ENCODE results near the gene RAI2. TPM values are rescaled to one million over a fixed set of nuclear protein-coding genes. Genes with fewer than 3 reads are reported as not detected.
A peak's percentile ranks its signal among the peaks of the same experiment; 100 is the strongest.

The RAI2 gene
- total and polyA plus RNA-seq, 5 donors: 32.8 to 44.2 (median 40.1) TPM

- H3K9me3 ChIP-seq (ENCODE audit: control insufficient read depth, low read length): no peaks in the 10 kb centered on the region
- ATAC-seq: no peak
- H3K4me3 ChIP-seq (ENCODE audit: low read length): no peak overlapping the region
- no peaks in the 10 kb centered on the region for H3K27me3 ChIP-seq (ENCODE audit: control insufficient read depth, insufficient read depth)
- no peak for DNase-seq
- peaks cover 14% of the 10 kb centered on the region for H3K4me1 ChIP-seq (ENCODE audit: control insufficient read depth, insufficient read depth, low read length)
- 93% methylated on average over 1 of the region's 1 CpG for WGBS
- intact Hi-C loops (cut with DNase I): no loop called here
- H3K27ac ChIP-seq (ENCODE audit: low read length): no peak overlapping the region
Observed at GRCh38 chrX:17829566-17829965, 31.5 kb downstream of the RAI2 start.

GRCh38 chrX:17828171-17828570 is 32.9 kb downstream of the RAI2 start:
- no peaks in the 10 kb centered on the region for H3K9me3 ChIP-seq (ENCODE audit: control insufficient read depth, low read length)
- H3K4me1 ChIP-seq (ENCODE audit: control insufficient read depth, insufficient read depth, low read length): peaks cover 14% of the 10 kb centered on the region
- intact Hi-C loops (cut with DNase I): no loop called here
- H3K27ac ChIP-seq (ENCODE audit: low read length): no peak overlapping the region
- H3K4me3 ChIP-seq (ENCODE audit: low read length): no peak overlapping the region
- H3K27me3 ChIP-seq (ENCODE audit: control insufficient read depth, insufficient read depth): no peaks in the 10 kb centered on the region
- ATAC-seq (no peak), DNase-seq (no peak)
- 95% methylated on average over 3 of the region's 3 CpGs for WGBS

DNA sequence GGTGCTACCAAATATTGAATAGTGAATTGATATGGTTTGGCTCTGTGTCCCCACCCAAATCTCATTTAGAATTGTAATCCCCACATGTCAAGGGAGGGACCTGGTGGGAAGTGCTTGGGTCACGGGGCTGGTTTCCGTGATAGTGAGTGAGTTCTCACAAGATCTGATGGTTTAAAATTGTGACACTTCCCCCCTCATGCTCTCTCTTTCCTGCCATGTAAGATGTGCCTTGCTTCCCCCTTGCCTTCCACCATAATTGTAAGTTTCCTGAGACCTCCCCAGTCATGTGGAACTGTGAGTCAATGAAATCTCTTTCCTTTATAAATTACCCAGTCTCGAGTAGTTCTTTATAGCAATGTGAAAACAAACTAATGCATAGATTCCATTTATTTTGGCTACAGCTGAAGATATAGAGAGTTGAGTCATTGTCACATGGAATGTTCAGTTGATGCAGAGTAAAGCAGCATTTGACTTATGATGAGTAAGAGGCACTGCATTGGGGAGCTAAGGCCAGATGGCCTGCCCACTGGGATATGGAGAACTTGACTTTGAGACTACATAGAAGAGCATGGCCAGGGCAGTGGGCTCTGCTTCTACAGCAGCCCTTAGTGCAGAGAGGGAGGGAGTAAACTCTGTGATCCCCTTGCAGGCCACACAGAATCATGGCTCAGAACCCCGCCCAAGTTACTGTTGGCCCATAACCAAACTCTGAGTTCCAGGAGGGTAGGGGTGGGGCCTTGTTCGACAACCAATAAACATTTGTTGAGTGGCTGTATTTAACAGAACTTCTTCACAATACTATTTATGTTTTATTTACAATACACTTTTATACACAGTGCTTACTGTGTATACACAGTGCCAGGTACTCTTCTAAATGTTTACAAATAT is 34.2 kb downstream of the RAI2 start:
- 89% methylated on average over 5 of the region's 5 CpGs for WGBS
- Histone ChIP-seq H3K4me3 (ENCODE audit: low read length) (no peak overlapping the region), H3K9me3 (ENCODE audit: control insufficient read depth, low read length) (no peaks in the 10 kb centered on the region), H3K27ac (ENCODE audit: low read length) (no peak overlapping the region), H3K27me3 (ENCODE audit: control insufficient read depth, insufficient read depth) (no peaks in the 10 kb centered on the region), H3K4me1 (ENCODE audit: control insufficient read depth, insufficient read depth, low read length) (peaks cover 11% of the 10 kb centered on the region)
- ATAC-seq (no peak), DNase-seq (no peak)
- intact Hi-C loops (cut with DNase I): no loop called here

GRCh38 chrX:17824980-17825379 is 36.1 kb downstream of the RAI2 start:
- Histone ChIP-seq H3K27ac (ENCODE audit: low read length) (no peak overlapping the region), H3K4me1 (ENCODE audit: control insufficient read depth, insufficient read depth, low read length) (peaks cover 5% of the 10 kb centered on the region), H3K4me3 (ENCODE audit: low read length) (no peak overlapping the region), H3K9me3 (ENCODE audit: control insufficient read depth, low read length) (no peaks in the 10 kb centered on the region), H3K27me3 (ENCODE audit: control insufficient read depth, insufficient read depth) (no peaks in the 10 kb centered on the region)
- intact Hi-C loops (cut with DNase I): no loop called here
- WGBS: 52% methylated on average over 4 of the region's 4 CpGs
- no peak for DNase-seq
- no peak for ATAC-seq

DNA sequence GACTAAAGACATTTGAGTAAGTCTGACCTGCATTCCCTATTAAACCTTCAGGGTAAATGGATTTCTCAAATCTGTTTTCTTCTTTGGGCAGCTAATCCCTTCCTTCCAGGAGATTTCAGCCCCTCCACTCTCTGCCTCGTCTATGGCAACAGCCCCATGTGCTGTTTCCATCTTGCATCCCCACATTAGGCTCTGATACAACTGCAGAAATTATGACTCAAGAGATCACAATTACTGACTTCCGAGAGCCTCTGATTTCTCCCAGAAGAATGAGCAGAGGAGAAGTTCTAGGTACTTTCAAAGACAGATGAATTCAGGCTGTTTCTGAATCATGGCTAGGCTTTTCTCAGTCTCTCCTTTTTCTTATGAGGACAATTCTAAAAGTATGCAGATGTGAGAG is 38.7 kb downstream of the RAI2 start:
- no peak overlapping the region for H3K4me3 ChIP-seq (ENCODE audit: low read length)
- DNase-seq (no peak), ATAC-seq (no peak)
- H3K4me1 ChIP-seq (ENCODE audit: control insufficient read depth, insufficient read depth, low read length): peaks cover 2% of the 10 kb centered on the region
- intact Hi-C loops (cut with DNase I): no loop called here
- H3K9me3 ChIP-seq (ENCODE audit: control insufficient read depth, low read length): no peaks in the 10 kb centered on the region
- no peak overlapping the region for H3K27ac ChIP-seq (ENCODE audit: low read length)
- H3K27me3 ChIP-seq (ENCODE audit: control insufficient read depth, insufficient read depth): no peaks in the 10 kb centered on the region
- 63% methylated on average over 2 of the region's 2 CpGs for WGBS

DNA sequence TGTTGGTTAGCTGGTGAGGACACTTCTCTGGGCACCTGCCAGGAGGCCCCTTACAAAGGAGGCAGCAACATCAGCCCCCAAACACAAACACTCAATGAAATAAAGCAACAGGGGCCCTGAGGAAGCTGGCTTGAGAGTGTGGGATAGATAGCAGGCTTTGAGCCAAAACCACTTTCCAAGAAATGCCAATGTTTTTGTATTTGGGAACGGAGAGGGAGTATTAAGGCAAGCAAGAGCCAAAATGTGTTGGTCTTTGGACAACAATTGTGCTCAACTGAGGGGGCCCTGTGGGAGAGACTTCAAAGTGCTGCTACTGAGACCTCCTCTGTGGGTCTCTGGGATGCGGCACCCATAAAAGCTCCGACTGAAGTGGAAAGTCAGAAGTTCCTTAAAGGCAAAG is 41.0 kb downstream of the RAI2 start:
- Histone ChIP-seq H3K27ac (ENCODE audit: low read length) (no peak overlapping the region), H3K27me3 (ENCODE audit: control insufficient read depth, insufficient read depth) (no peaks in the 10 kb centered on the region), H3K9me3 (ENCODE audit: control insufficient read depth, low read length) (no peaks in the 10 kb centered on the region), H3K4me1 (ENCODE audit: control insufficient read depth, insufficient read depth, low read length) (peaks cover 4% of the 10 kb centered on the region), H3K4me3 (ENCODE audit: low read length) (no peak overlapping the region)
- ATAC-seq: no peak
- 28% methylated on average over 3 of the region's 3 CpGs for WGBS
- DNase-seq: no peak
- intact Hi-C loops (cut with DNase I): no loop called here

DNA sequence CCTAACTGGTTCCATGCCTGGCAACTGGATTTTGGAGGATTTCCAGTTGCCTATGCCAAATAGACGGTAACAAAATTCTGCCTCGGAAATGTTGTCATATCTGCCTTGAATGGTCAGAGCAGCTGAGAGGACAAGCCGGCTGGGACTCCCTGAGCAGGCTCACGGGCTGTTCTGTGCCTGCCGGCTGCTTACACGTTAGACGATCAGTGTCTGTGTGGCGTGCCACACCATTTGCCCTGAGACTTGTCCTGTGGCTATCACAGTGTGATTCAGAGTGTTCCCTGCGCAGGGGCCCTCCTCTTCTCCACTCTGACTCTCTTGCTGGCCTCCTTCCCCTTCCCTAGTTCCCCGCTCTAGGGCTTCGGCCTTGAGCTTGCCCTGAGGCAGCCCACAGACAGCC is 42.4 kb downstream of the RAI2 start:
- intact Hi-C loops (cut with DNase I): no loop called here
- H3K4me1 ChIP-seq (ENCODE audit: control insufficient read depth, insufficient read depth, low read length): peaks cover 3% of the 10 kb centered on the region
- no peaks in the 10 kb centered on the region for H3K9me3 ChIP-seq (ENCODE audit: control insufficient read depth, low read length)
- no peak overlapping the region for H3K27ac ChIP-seq (ENCODE audit: low read length)
- WGBS: 84% methylated on average over 11 of the region's 11 CpGs
- ATAC-seq (no peak), DNase-seq (no peak)
- H3K4me3 ChIP-seq (ENCODE audit: low read length): no peak overlapping the region
- H3K27me3 ChIP-seq (ENCODE audit: control insufficient read depth, insufficient read depth): no peaks in the 10 kb centered on the region

DNA sequence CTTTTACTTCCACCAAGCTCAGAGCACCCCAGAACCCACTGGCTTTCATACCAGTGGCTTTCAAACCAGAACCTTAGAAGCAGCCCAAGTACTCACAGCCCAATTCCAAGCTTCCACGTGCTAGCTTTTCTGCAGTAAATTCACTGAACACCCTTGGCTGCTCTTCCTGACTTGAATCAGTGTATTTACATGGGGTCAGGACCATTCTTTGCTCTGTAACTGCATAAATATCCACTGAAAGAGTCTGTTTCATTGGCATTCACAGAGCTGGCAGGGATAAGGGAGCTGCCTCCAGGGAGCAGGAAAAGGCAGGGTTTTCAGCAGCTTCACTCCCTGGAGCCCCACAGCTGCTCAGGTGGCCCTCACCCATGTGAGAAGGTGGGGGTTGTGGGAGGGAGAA is 43.8 kb downstream of the RAI2 start:
- Histone ChIP-seq H3K4me3 (ENCODE audit: low read length) (no peak overlapping the region), H3K27ac (ENCODE audit: low read length) (no peak overlapping the region), H3K4me1 (ENCODE audit: control insufficient read depth, insufficient read depth, low read length) (peaks cover 5% of the 10 kb centered on the region), H3K9me3 (ENCODE audit: control insufficient read depth, low read length) (no peaks in the 10 kb centered on the region), H3K27me3 (ENCODE audit: control insufficient read depth, insufficient read depth) (no peaks in the 10 kb centered on the region)
- DNase-seq: no peak
- intact Hi-C loops (cut with DNase I): no loop called here
- no peak for ATAC-seq
- WGBS: 57% methylated on average over 1 of the region's 1 CpG

DNA sequence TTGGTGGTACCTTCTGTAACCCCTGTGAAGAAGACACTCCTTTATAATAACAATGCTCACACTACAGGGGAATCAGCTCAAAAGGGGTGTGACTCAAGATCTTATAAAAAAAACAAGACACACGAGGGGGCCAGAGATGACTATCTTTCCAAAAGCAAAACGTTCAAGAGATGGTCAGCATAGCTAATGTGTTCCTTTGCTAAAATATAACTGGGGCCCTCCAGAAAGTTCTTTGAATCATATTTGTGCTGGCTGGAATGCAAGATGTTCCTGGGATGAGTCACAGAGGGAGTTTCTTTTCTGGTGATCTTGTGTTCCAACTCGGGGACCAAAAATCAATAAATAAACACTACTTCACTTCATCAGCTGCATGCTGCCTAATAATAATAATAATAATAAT is 46.5 kb downstream of the RAI2 start:
- intact Hi-C loops (cut with DNase I): no loop called here
- no peak for DNase-seq
- no peak overlapping the region for H3K4me3 ChIP-seq (ENCODE audit: low read length)
- ATAC-seq: no peak
- H3K9me3 ChIP-seq (ENCODE audit: control insufficient read depth, low read length): no peaks in the 10 kb centered on the region
- peaks cover 5% of the 10 kb centered on the region for H3K4me1 ChIP-seq (ENCODE audit: control insufficient read depth, insufficient read depth, low read length)
- no peak overlapping the region for H3K27ac ChIP-seq (ENCODE audit: low read length)
- no peaks in the 10 kb centered on the region for H3K27me3 ChIP-seq (ENCODE audit: control insufficient read depth, insufficient read depth)
- 18% methylated on average over 3 of the region's 3 CpGs for WGBS

- Histone ChIP-seq H3K4me1 (ENCODE audit: control insufficient read depth, insufficient read depth, low read length) (peaks cover 5% of the 10 kb centered on the region), H3K27me3 (ENCODE audit: control insufficient read depth, insufficient read depth) (no peaks in the 10 kb centered on the region), H3K4me3 (ENCODE audit: low read length) (no peak overlapping the region), H3K27ac (ENCODE audit: low read length) (no peak overlapping the region), H3K9me3 (ENCODE audit: control insufficient read depth, low read length) (no peaks in the 10 kb centered on the region)
- ATAC-seq (no peak), DNase-seq (no peak)
- 67% methylated on average over 3 of the region's 3 CpGs for WGBS
- intact Hi-C loops (cut with DNase I): no loop called here
Observed at GRCh38 chrX:17814059-17814458, 47.0 kb downstream of the RAI2 start.

GRCh38 chrX:17813277-17813676 is 47.8 kb downstream of the RAI2 start:
- no peak overlapping the region for H3K27ac ChIP-seq (ENCODE audit: low read length)
- DNase-seq (no peak), ATAC-seq (no peak)
- H3K4me3 ChIP-seq (ENCODE audit: low read length): no peak overlapping the region
- no peaks in the 10 kb centered on the region for H3K27me3 ChIP-seq (ENCODE audit: control insufficient read depth, insufficient read depth)
- intact Hi-C loops (cut with DNase I): no loop called here
- H3K4me1 ChIP-seq (ENCODE audit: control insufficient read depth, insufficient read depth, low read length): peaks cover 5% of the 10 kb centered on the region
- WGBS: 86% methylated on average over 3 of the region's 3 CpGs
- H3K9me3 ChIP-seq (ENCODE audit: control insufficient read depth, low read length): no peaks in the 10 kb centered on the region

DNA sequence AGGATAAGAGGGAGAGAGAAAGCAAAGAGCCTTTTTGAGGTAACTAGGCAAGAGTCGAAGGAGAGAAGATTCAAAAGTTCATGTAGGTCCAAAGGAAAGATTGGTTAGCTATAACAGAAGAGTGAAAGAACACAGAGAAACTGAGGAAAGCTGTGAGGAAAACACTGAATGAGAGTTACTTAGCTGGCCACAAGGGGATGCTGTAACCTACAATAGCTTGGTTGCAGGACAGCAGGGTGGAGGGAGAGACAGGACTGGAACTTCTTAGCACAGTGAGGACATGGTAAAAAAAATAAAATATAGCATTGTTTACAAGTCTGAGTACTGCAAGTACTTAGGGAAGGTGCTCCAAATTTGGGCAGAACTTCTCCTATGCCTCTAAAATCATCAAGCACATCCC is 48.3 kb downstream of the RAI2 start:
- Histone ChIP-seq H3K27me3 (ENCODE audit: control insufficient read depth, insufficient read depth) (no peaks in the 10 kb centered on the region), H3K4me1 (ENCODE audit: control insufficient read depth, insufficient read depth, low read length) (peaks cover 5% of the 10 kb centered on the region), H3K27ac (ENCODE audit: low read length) (no peak overlapping the region), H3K9me3 (ENCODE audit: control insufficient read depth, low read length) (no peaks in the 10 kb centered on the region), H3K4me3 (ENCODE audit: low read length) (no peak overlapping the region)
- peak; percentile 46 to 64 for ATAC-seq
- intact Hi-C loops (cut with DNase I): no loop called here
- 37% methylated on average over 1 of the region's 1 CpG for WGBS
- DNase-seq: no peak

Data from right cardiac atrium (tissue), 5 donors.